Measurements from ENCODE around the gene RUVBL1.

Gene RUVBL1

DNA sequence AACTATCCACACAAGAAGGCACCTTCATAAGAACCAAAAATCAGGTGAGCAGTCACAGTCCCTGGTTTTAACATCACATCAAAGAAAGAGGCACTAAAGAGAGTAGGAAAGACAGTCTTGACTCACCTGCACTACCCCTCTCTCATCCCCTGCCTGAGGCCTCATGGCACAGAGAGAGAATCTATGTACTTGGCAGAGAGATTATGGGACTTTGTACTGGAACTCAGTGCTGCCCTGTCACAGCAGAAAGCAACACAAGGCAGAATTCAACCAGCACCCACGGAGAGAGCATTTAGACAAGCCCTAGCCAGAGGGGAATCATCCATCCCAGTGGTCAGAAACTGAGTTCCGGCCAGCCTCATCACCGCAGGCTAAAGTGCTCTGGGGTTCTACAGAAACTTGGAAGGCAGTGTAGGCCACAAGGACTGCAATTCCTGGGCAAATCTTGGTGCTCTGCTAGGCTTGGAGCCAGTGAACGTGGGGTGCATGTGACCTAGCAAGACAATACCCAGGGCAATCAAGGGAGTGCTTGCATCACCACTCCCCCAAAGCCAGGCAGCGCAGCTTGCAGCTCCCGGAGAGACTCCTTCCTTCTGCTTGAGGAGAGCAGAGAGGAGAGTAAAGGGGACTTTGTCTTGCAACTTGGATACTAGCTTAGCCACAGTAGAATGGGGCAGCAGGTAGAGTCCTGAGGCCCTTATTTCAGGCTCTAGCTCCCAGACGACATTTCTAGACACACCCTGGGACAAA is 8.5 kb upstream of the RUVBL1 start:
- no peak for FAIRE-seq

DNA sequence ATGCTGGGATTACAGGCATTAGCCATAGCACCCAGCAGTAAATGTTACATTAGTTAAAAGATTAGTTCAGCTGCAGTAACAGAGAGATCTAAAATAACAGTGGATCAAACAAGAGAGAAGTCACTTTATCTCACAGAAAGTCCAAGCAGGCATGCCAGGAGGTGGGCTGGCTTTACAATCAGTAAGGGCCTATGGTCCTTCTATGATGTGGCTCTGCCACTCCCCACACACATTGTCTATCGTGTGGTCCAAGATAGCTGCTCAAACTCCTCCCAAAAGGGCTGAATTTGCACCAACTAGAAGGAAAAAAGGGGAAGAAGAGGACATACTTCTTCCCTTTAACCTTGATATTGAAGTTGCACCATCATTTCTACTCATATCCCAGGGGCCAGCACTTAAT is 4.6 kb upstream of the RUVBL1 start:
- no peak for FAIRE-seq

DNA sequence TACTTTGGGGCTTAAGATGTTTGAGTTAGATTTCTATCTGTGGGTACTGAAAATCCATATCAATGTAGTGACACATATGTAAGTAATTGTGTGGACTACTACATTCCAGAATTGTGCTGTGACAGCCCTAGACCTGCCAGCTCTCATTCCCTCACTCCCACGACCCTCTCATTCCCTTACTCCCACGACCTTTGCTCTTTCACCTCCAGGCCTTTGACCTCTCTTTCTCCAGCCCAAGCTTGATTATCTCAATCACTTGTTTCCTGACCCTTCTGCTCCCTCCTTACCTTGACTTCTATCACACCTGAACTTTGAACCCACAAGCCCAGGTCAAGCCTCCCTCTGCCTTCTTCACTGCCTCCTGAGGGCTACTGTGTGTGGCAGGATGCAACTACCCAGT is 3.6 kb upstream of the RUVBL1 start:
- no peak for FAIRE-seq

DNA sequence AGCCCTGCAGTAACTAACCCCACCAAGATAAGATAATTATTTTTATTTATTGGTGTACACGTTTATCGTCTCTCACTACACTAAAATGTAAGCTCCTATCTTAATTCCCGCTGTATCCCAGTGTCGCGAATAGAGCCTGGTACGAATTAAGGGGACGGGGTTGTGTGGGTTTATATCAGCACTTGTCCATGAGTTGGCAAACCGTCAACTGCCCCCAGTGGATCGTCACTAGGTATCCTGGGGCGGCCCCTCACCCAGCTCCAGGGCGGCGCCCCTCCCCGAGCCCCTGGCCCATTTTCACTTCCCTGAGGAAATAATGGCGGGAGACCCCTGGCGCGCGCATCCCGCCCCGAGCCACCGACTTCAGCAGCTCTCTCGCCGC is 465 bp downstream of the RUVBL1 start:
- FAIRE-seq: no peak

DNA sequence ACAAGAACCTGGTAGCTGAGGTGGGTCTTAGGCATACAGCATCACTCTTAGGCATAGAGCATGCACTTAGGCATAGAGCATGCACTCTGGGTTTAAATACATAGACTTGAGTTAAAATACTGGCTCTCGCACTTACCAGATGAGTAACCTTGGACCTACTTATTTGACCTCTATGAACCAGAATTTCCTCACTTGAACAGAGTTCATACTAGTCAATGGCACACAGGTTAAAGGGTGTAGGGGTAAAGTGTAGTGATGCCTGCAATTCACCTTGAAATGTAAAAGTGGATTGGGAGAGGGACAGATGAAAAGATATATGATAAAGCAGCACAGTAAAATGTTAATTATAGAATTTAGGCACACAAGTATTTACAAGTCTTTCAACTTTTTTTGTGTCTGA is 1.6 kb downstream of the RUVBL1 start:
- FAIRE-seq: no peak

DNA sequence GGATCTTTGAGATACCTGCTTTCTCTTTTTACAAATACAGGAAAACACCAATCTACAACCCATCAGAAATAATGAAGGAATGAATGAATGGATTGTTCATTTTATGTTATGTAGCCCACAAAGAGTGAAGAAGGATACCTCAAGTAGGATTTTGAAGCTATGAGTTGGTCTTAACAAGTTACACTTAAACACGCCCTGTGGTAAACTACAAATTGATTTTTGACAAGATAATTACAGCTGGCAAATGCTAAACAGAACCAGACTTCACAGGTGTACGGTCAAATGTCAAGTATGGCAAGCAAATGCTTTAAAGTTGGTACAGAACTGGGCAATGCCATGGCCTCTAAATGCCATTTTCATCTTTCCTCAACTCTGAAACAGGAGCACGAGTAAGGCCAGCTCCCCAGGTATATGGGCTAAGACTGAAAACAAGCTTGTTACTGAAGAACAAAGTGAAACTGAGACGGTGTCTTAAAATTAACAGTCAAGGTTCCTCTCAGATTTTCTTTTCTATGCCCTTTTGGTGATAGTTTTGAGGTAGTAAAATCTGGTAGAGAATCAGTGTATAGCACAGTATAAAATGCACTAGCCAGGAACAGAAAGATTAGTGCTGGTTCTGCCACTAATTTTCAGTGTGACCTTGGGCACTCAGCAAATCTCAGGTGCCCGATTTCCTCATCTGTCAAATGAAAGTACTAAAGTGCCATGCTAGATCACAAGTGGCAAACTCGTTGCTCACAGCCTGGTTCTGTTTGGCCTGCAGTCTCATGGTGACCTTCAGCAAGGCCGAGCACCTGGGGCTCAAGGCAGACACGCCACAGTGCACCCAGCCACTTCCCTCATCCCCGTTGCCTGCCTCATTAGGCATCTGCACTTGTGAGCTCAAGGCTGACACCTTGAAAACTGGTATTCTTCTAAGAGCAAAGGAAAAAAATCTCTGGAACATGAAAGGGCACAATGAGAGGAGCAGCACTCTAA is 9.5 kb downstream of the RUVBL1 start:
- no peak for FAIRE-seq

DNA sequence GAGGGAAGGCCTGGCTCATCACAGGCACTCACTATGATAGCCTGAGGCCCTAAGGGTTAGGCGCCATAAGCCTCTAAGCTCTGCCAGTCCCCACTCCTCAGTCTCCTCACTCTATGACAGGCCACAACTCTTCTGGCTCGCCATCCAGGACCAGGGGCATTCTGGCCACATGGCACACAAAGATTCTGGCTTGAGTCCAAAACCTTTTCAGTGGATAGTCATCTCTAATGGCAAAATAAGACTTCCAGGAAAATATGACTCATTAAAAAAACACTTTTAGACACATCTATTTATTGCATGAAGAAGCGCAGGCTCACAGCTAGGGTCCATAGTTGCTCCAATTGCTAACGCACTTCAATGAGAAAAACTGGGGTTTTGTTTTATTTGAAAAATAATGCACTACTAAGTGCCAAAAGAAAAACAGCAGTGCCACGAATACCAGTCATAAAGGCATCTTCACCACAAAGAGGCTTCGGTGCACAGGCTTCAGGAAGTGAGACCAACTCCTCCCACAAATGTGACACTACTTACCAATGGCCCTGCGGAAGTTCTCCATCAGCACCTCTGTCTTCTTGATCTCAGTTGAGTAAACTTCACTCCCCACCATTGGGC is 11.1 kb downstream of the RUVBL1 start:
- no peak for FAIRE-seq

DNA sequence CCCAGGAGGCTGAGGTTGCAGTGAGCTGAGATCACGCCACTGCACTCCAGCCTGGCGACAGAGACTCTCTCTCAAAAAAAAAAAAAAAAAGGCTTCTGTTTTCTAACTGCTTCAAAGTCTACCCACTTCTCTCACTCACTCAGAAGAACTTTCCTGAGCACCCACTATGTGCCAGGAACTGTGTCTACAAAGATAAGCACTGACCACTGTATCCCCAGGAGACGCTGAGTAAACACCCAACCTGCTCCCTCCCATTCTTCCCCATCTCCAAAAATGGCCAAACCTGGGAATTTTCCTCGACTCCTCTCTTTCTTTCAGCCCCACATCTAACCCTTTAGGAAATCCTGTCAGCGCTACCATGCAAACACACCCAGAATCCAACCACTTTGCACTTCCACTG is 12.5 kb downstream of the RUVBL1 start:
- no peak for FAIRE-seq

DNA sequence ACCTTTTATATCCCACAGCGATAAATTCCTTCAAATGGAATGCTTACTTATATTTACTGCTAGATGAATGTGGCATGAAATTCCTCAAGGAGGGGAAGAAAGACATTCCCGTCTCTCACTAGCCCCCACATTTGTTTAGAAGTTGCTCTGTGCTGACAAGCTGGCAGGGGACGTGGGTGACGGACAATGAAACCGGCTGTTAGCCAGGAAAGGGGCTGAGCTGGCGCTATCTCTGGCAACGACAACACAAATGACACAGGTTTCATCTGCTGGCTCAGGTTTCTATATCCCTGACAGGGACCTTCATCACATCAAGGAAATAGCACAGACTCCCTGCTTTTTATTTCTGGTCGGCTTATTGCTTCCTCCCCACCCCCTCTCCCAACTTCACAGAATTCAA is 15.8 kb downstream of the RUVBL1 start:
- FAIRE-seq: no peak

DNA sequence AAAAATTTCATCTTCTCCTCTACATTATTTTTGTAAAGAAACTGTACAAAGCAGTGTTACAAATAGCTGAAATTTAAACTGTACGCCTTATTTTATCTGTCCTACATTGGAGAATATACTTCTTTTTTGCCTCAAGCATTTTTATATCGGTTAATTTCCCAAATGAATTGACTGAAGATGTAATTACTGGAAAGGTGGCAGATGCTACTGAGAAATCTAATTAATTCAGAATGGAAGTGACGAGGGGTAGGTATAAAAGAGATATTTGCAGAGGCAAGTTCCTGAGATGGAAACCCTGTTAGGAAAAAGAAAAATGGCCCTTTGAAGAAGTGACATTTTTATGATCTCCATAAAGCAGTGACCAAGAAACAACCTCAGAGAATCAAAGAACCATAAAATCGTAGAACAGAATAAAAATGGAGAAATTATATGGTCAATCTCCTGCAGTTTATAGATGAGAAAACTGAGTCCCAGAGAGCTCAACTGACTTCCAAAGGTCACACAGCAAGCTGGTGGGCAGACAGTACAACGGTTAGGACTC is 20.4 kb downstream of the RUVBL1 start:
- no peak for FAIRE-seq

DNA sequence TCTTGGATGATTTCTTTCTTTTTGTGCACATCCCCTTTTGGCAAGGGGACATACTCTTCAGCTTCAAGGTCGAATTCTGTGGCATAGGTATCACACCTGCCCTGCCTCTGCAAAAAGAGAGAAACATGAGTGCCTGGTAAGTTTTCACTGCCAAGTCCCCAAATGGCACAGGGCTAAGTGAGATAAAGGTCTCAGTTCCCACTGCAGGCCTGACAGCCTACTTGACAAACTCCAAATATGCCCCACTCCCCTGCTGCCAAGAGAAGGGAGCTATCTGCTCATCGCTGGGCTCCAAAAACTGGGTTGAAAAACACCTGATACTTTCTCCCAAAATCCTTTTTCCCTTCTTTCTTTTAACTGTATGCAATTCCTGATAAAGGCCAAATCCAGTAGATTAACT is 23.0 kb downstream of the RUVBL1 start:
- FAIRE-seq: no peak

DNA sequence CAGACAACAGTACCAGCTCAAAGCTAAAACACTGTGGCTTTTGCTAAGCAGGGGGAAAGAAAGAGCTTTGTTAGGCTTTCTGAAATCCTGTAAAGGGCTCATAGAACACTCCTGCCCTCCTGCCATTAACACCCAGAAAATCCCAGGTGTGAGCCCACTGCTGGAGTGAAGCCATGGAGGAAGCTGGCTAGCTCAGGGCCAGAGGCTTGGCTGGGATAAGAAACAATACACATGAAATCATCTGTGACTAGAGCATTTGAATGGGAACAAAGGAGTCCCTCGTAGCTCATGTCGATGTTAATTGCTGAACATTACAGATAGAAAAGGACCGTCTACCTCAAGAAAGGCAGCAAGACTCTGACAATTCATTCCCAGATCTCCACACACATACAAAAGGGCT is 23.5 kb downstream of the RUVBL1 start:
- no peak for FAIRE-seq

DNA sequence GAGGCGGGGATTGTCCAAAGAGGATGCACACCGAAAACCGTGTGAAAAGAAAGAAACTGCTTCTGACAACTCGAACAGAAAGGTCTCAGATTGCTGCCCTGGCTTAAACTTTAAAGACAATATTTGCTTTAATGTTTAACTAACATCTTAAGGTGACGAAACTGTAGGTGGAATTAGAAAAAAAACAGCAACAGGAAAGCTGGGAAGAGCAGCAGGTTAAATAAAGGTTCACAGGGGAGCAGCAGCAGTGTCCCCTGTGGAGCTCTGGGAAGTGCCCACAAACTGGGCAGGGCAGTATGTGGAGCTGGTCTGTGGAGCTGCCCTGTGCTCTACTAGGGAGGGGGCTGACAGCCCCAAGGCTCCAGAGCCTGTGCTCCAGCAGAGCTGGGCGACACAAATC is 25.4 kb downstream of the RUVBL1 start:
- no peak for FAIRE-seq

DNA sequence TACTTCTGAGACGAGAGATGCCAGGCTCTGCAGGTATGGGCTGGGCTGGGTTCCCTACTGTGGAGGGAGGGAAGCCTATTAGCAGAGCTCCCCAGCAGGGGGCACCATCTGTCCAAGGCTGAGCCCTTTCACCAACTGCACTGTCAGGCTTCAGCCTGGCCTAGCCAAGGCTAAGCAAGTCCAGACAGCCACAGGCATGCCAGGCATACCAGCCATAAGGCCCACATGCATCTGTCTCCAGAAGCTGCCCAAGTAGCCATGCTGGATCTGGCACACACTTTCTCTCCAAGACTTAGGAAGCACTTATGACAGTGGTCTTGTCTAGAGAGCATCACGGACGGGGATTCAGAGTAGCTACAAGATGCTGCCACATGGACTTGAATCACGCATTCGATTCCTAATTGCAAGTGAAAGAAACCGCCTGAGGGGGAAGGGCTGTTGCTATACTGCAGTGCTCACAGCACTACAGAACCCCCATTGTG is 28.3 kb downstream of the RUVBL1 start:
- no peak for FAIRE-seq

DNA sequence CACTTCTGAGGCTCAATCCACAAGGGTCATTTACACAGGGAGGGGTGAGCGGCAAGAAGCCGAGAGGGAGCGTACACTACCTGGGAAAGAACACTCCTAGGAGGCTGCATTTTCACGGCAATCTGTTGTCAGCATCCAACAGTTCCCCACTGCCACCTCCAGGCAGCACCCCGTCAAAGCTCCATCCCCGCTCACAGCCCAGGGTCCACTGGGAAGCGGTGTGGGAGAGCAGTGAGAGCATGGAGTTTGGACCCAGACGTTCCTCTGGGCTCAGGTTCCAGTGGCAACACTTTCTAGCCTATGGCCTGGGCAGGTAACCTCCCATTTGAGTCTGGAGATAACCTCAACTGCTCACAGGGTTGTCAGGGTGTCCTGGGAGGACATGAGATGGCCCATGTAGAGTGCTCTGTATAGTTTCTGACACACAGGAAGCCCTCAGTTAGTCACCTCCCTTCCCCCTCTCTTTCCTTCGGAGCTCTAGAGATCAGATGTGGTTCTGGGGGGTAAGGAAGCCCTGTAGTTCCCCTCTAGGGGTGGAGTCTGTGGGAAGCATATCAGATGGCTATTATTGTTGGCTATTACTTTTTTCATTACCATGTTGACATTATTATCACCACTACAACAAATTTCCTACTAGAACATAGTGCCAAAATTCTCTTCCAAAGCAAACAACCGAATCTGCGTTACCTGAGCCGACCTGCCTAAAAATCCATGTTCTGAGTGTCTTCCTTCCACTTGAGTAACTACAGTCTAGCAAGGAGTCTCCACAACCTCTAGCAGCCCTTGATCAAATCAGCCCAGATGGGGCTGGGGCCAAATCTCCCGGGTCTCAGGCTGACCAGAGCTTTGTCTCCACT is 29.1 kb downstream of the RUVBL1 start:
- no peak for FAIRE-seq

DNA sequence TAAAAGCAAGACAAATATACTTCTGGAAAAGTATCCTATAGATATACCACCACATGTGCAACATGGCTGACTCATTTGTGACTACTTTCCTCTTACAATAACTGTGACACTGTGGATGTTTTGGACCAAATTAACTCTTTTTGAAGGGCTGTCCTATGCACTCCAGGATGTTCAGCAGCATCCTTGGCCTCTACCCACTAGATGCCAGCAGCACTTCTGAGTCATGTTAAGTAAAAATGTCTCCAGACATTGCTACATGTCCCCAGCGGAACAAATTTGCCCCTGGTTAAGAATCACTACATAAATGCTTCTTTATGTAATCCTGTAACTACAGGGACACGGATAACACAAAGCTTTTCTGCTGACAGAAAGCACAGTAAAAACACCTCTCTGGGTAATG is 32.0 kb downstream of the RUVBL1 start:
- no peak for FAIRE-seq

DNA sequence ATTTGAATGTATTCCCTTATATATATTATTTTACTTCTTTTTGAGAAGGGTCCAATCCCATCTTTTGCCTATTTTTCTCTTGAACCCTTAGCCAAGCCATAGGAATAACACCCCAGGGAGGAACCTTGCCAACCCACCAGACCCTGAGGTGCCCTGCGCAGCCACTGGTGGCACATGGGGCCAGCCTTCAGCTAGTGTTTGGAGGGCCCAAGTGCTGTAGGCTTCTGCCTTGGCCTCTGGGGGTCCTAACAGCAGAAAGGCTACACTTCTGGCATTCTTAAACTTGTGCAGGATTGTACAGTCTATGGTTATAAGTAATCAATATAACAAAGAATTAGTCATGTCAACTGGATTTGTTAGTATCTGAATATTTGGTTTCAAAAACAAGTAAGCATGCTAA is 34.5 kb downstream of the RUVBL1 start:
- no peak for FAIRE-seq

DNA sequence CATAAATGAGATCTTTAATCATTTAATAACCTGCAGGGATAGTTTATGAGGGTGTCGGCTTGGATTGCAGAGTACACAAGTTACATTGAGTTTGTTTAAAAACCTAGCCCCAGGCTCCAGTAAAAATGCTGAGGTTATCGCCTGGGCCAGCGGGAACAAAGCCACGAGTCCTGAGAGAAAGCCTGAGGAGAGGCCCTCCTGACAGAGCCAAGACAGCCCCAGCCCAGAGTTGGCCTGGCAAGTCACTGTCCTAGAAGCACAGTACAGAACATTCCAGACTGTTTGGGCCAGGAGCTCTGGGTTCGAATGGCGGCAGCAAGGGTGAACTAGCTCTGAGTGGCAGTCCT is 39.0 kb downstream of the RUVBL1 start:
- no peak for FAIRE-seq

DNA sequence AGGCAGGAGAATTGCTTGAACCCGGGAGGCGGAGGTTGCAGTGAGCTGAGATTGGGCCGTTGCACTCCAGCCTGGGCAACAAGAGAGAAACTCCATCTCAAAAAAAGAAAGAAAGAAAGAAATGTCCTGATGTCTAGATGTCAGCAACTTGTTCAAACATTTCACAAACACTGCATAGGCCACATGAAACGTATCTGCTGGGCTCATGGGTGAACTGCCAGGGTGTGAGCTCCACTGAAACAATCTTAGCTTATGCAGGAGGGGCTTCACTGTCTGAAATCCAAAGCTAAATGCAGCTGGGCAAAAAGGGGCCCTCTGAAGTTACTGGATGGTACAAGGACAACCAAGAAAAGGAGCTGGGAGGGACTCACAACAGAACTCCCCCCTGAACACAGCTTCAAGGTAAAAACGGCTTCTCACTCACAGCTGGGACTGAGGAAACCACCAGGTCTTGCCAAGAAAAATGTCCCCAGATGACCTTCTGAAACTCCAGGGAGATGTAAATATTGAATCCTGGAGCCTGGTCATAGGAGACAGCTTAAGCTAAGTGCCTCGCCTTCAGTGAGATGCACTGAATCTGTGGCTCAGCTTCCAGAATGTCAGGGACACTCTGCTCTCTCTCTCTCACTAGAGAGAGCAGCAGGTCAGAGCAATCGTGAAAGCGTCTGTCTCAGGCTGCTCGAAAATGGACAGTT is 39.5 kb downstream of the RUVBL1 start:
- FAIRE-seq: no peak

DNA sequence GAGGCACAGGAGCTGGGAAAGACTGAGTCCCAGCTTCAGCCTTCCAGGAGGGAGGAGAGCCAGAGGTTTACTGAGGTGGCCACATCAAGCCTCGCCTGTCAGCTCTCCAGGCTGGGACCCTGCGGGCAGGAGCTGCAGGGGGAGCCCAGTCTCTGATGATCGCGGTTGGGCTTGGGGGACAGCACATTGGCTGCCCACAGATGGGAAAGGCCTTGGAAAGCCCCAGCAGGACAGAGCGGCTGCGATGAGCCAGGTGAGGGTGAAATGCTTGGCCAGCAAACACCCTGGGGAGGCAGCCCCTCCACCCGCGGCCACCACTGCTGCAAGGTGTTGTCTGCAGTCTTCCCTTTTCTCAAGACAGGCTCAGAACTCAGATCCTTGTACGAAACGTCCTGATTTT is 40.2 kb downstream of the RUVBL1 start:
- FAIRE-seq: no peak

DNA sequence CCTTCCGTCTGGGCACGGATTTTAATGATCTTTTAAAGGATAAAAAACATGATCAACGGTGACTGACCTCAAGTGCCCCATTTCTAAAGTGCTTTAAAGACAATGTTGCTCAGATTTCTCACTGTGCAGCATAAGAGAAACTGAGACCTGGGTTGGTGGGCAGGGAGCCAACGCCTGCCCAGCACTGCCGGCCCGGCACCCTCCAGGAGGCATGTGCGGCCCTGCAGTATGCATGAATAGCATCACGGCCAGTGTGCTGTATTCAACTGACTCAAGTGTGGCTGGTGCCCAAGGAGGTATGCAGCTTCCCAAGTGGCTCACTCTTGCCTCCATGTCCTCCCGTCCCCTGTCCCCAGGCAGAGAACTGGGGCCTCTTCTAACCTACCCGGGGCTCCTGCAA is 41.1 kb downstream of the RUVBL1 start:
- no peak for FAIRE-seq

DNA sequence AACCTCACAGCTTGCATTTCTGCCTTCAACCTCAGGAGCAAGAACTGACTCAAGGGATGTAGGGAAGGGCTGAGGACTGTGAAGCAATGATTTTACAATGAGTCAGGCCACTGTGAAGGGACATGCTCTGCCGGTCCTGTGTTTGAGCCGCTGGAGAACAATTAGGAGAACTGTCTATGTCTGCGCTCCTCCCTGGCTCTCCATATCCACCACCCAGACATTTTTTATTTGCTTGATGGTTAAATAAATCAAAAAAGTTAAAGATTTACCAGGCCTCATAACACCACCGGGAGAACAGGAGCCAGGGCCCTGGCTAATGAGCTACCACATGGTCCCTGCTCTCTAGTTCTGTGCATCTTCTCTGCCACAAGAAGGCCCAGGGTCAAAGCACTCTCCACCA is 41.8 kb downstream of the RUVBL1 start:
- FAIRE-seq: no peak
